Measurements from ENCODE around the gene CBARP.

DNA sequence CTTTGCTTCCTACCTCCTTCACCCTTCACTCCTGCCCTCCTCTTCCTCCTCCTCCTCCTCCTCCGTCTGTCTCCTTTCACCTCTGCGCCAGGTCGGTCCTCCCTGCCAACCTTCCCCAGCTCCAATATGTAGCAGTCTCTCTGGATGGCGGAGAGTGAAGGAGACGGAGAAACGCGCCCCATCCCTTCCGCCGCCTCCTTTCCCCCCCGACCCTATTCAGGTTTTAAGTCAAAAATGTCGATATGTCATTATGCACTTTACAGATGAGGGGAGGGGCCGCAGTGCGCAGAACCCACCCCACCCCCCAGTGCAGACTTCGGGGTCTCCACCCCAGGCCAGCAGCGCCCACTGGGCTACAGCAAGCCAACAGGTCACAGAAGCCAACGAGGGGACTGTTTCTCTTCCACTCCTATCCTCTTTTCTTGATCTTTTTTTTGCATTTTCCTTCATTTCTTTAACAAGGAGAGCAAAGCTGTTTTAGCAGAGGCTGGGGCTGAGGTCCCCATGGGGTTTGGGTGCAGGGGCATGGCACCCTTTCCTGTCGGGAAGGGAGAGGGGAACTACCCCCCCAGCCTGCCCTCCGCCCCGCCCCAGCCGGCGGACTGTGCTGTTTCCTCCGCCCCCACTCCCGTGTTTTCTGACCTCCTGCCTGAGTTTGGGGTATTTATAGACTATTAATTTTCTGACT is 19.8 kb upstream of the CBARP start:
- TF ChIP-seq, protein P1, sequence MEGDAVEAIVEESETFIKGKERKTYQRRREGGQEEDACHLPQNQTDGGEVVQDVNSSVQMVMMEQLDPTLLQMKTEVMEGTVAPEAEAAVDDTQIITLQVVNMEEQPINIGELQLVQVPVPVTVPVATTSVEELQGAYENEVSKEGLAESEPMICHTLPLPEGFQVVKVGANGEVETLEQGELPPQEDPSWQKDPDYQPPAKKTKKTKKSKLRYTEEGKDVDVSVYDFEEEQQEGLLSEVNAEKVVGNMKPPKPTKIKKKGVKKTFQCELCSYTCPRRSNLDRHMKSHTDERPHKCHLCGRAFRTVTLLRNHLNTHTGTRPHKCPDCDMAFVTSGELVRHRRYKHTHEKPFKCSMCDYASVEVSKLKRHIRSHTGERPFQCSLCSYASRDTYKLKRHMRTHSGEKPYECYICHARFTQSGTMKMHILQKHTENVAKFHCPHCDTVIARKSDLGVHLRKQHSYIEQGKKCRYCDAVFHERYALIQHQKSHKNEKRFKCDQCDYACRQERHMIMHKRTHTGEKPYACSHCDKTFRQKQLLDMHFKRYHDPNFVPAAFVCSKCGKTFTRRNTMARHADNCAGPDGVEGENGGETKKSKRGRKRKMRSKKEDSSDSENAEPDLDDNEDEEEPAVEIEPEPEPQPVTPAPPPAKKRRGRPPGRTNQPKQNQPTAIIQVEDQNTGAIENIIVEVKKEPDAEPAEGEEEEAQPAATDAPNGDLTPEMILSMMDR (IDR thresholded peaks at IDR 0.05), result no peak
- no peak for TF ChIP-seq ZFX (IDR thresholded peaks at IDR 0.05; ENCODE audit: borderline replicate concordance)
